PC-3 (cell line): ENCODE data around the gene KCNE1.

Experiments
- CTCF ChIP-seq: fragments of 300-600 bp; sonication (generic); conservative IDR thresholded peaks from 2 replicates; pipeline ENCODE4 v1.5.1; 2017; ENCODE audit warnings: antibody characterized with exemption, low read depth, mild to moderate bottlenecking, low read length
- EZH2 ChIP-seq: fragments of 300-600 bp; sonication (generic); IDR thresholded peaks from one replicate; pipeline ENCODE4 v1.6.1; 2017; ENCODE audit warnings: antibody characterized with exemption, mild to moderate bottlenecking, low read length; ENCODE audit not compliant: unreplicated experiment
- EZH2phosphoT487 ChIP-seq: fragments of 300-600 bp; sonication (generic); IDR thresholded peaks from 2 replicates; pipeline ENCODE4 v1.6.1; 2018; ENCODE audit warnings: mild to moderate bottlenecking, antibody characterized with exemption, low read length, borderline replicate concordance

- TF ChIP-seq CTCF = no peak
- no peak for TF ChIP-seq EZH2
- no peak for TF ChIP-seq EZH2phosphoT487
Measured at GRCh38 chr21:34504595-34504994, 7.4 kb downstream of the KCNE1 start.
